HG03354 (cell line): ENCODE results near the gene NFAT5.
"Not testable (repeated sequence)": the region's sequence is repeated elsewhere in the genome, so short reads cannot be mapped to it uniquely, and the experiment has no call there.

Experiments used
- ATAC-seq: cut with Tn5 transposase; IDR thresholded peaks from one replicate; pipeline ENCODE4 v1.9.1; 2021; ENCODE audit warnings: mild to moderate bottlenecking; ENCODE audit not compliant: unreplicated experiment, poor library complexity, severe bottlenecking

Gene NFAT5

DNA sequence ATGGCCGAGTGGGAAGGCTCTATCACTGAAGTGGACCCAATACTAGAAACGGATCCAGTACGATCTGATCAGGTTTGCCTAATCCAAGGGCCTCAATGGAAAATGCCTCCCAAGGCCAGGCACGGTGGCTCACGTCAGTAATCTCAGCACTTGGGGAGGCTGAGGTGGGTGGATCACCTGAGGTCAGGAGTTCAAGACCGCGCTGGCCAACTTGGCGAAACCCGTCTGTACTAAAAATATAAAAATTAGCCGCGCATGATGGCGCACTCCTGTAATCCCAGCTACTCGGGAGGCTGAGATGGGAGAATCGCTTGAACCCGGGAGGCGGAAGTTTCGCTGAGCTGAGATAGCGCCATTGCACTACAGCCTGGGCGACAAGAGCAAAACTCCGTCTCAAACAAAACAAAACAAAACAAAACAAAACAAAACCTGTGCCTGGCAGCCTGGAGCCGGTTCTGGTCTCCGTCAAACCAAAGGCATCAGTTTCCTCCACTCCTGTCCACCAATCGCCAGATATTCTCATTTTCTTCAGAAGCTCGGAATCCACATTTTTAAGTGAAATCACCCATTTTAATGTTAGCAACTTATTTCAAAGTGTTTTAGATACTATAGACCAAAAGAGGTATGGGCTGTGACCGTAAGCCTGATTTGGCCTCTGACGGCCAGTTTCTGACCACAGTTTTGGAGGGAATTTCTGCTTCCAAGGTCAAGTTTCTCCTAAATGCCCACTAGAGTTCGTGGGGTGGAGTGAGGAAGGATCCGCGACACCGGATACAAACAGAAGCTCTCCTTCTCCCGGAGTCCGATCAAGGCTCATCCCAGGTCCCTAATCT lies 159.9 kb downstream of the NFAT5 start:
- no peak for ATAC-seq

DNA sequence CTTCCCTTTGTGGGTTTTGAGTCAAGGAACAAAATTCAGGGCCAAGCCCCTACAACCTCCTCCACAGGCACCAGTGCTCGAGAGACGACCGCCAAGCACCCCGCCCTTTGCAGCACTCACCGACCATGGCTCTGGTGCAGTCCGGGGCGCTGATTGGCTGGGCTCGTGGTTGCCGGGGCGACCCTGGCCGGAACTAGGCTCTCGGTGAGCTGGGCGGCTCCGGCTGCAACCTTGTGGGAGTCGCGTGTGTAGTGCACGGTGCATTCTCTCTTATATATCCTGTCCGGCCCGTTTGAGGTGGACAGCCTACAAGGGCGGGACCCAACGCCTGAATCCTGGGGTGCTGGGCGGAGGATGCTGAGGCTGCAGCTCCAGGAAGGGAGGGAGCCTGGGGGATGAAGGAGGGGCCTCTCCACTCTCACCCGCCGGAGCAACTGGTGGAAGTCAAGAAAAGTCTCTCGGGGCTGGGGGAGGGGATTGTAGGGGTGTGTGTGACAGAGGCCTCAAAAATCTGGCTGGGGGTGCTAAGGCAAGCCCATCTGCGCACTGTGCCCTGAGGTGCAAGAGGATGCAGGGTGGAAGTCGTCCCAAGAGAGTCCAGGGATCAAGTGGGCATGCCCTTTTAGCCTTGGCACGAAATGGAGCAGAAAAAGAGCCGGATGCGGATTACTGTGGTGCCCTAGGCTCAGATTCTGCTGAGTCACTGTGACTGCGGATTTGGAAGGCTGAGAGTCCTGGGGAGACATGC lies 160.7 kb downstream of the NFAT5 start, which contains the start of gene NQO1:
NQO1 (minus strand) TSS at position 248 of the 748 bp plus-strand sequence; CDS start at position 127, 121 bp downstream.
- peak; percentile 98 for ATAC-seq

DNA sequence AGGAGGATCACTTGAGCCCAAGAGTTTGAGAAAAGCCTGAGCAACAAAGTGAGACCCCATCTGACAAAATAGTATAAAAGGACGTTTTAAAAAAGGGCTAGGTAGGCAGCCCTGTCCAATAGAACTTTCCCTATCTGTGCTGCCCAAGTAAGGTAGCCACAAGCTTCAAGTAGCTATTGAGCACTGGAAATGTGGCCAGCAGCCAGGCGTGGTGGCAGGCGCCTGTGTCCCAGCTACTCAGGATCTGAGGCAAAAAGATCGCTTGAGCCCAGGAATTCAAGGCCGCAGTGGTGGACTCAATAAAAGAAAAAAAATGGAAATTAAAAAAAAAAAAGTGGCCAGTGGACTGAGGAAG lies 162.1 kb downstream of the NFAT5 start:
- ATAC-seq, result no peak

DNA sequence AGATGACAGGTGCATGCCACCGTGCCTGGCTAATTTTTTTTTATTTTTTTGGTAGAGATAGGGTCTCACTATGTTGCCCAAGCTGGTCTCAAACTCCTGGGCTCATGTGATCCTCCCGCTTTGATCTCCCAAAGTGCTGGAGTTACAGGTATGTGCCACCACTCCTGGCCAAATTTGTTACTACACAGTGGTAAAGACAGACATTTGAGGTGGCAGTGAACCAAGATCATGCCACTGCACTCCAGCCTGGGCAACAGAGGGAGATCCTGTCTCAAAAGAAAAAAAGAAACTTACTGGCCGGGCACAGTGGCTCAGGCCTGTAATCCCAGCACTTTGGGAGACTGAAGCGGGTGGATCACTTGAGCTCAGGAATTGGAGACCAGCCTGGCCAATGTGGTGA lies 163.3 kb downstream of the NFAT5 start:
- not testable (repeated sequence) for ATAC-seq

DNA sequence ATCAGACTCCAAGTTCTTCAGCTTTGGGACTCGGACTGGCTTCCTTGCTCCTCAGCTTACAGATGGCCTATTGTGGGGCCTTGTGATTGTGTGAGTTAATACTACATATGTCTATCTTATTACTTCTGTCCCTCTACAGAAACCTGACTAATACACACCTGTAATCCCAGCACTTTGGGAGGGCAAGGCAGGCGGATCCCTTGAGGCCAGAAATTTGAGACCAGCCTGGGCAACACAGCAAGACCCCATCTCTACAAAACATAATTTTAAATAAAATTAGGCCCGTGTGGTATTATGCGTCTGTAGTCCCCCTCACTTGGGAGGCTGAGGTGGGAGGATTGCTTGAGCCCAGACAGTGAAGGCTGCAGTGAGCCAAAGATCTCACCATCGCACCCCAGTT lies 165.5 kb downstream of the NFAT5 start:
- ATAC-seq, result not testable (repeated sequence)

DNA sequence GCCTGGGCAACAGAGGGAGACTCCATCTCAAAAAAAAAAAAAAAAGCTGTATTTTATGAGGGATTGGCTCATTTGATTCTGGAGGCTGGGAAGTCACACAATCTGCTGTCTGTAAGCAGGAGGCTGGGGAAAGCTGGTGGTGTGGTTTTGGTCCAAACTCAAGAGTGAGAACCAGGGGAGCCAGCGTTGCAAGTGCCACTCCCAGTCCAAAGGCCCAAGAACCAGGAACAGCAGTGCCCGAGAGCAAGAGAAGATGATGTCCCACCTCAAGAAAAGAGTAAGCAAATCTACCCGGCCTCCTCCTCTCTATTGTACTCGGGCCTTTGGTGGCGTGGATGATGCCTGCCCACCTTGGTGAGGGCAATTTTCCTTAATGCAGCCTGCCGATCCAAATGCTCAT lies 166.3 kb downstream of the NFAT5 start:
- no peak for ATAC-seq

DNA sequence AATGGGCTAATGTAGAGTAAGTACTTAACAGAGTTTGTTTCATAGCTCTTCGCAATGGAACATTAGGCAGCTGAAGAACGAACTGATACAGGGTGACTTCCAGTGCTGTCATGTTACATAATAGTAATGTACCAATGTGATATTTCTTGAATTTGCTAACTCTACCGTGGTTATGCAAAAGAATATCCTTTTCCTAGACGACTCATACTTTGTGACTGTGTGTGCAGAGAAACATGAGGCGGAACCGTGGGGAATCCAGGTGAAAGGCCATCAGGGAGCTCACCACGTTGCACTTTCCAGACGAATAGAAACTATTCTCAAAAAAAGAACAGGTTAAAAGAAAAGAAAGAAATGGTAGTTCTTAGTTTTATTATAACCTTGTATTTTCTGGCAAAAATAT lies 175.8 kb downstream of the NFAT5 start:
- ATAC-seq, result no peak

DNA sequence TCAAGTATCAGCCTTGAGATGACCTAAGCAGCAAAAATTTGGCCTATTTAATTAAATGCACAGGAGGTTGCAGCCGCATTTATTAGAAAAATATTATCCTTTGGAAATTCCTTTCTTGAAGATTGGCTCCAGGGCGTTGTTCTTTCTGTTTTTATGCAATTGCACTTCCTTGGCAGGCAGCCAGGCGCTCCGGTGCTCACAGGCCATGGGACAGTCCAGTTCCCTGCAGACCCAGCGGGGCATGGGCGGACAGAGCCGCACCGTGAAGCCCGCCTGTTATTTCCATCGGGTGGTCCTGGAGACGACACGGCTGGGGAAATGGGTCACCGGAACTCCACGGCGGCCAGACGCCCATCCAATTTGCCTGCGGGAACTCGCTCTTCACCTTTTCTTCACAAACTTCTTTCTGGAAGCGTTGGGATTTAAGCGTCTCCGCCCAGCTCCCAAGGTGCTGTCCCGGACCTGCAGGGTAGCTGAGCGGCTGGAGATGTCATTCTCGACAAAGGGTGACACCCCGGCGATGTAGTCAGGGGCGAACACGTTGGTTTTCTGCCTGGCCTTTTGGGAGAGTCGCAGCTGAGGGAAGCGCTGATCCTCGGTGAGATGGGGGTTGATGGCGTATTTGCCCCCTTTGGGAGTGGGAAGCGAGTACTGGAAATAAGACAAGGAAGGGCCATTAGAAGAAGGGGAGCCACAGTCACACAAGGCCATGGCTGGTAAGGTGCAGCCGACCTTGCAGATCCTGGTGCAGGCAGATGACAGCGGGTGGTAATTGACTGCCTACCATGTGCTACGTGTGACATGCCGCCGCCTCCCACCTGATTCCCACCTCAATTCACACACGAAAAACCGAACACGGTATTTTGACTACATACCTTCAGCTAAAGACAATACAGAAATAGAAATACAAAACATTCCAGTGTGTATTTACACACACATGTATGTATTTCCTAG lies 176.5 kb downstream of the NFAT5 start:
- no peak for ATAC-seq

DNA sequence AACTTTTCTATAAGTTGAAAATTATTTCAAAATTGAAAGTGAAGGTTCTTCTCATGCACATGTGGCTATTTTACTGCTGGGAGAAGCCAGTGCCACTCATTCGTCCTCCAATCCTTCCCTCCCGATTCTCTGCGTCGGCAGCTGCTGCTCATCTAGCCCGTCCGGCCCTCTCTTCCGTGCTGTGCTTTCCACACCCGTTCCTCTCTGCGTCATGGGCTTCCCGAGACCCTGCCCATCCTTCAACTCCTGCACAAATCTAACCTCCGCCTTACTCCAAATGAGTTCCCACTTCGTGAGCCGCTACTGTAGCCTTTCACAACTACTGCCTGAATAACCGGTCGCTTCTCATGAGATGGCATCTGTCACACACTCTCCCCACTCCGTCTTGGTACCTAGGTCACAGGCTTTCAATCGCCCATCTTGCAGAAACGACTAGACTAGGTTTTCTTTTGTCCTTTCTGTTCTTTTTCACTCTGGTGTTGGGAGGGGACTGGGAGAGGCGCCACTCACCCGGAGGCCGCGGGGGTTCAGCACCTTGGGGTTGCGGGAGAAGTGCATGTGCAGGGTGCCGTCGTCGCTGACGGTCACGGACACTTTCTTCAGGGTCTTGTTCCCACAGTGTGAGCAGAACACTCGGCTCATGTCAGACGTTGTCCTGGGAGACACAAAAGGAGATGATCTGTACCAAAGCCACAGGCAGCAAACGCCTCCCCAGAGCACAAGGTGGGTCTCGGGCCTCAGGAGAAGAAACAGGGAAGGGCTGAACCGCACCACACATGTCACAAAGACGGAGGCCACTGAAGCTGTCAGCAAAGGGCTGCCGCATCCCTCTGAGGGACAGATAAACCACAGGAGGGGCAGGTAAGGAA lies 178.8 kb downstream of the NFAT5 start:
- no peak for ATAC-seq

DNA sequence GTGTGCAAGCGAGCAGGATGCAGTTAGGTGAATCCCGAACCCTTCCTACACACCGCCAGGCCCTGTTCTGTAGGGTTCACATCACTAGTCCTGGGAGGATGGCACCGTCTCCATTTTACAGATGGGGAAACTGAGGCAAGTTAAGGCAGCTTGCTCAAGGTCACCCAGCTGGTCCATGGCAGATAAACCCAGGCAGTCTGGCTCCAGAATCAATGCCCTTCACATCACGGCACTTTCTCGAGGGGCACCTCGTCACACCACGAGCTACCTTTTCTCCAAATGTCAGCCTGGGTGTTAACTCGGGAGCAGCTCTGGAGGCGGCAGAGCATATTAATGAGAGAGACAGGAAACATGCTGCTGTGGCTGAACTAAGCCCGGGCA lies 179.5 kb downstream of the NFAT5 start:
- no peak for ATAC-seq

DNA sequence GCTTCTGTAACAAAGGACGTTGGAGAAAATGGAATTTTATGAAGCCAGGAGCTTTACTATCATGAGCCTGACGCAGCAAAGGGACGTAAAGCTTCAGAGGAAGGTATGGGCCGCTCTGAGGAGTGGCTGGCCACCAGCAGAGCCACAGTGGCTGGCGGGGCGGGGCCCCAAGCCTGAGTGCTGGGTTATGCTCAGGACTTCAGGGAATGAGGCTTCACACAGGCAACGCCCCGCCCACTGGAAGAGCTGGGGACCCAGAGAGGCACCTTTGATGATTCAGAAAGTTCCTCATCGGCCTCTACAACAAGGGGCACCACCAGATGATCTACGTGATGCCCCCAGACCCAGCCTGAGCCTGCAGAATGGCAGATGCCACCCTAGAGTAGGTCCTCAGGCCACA lies 180.2 kb downstream of the NFAT5 start:
- no peak for ATAC-seq

DNA sequence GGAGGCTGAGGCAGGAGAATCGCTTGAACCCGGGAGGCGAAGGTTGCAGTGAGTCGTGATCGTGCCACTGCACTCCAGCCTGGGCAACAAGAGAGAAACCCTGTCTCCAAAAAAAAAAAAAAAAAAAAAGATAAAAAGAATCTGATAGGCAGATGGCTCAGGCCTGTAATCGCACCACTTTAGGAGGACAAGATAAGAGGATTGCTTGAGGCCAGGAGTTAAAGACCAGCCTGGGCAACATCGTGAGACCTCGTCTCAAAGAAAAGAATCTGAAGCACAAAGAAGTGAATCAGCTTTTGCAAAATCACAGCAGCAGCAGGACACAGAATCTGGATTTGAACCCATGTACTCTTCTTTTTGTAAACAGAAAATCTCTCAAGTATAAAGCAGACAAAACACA lies 181.3 kb downstream of the NFAT5 start:
- ATAC-seq, result no peak

DNA sequence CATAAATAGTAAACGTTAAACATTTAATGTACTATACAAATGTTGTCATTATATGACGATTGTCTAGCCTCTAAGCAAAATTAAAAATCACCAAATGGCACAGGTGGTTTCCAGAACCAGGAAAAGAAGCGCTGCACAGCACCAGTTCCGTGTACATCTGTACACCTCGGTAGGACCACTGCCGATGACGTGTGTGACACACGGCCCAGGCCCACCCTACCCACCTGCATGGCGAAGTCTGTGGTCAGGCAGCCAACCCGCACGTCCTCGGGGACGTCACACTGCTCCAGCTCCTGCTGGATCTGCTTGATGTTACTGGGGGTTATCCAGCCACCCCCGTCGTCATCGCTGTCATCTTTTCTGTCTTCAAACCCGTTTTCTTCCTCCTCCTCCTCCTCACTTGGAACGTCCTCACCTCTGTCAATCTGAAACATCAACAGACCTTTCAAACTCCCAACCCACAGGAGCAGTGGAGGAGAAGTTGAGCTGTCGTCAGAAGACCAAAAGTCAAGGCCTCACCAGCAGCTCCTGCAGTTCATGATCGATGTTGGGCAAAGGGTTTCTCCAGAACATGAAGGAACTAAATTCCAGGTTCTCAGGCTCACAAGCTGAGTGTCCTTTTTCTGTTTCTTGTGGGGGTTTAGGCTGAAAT lies 183.1 kb downstream of the NFAT5 start:
- ATAC-seq, result no peak

DNA sequence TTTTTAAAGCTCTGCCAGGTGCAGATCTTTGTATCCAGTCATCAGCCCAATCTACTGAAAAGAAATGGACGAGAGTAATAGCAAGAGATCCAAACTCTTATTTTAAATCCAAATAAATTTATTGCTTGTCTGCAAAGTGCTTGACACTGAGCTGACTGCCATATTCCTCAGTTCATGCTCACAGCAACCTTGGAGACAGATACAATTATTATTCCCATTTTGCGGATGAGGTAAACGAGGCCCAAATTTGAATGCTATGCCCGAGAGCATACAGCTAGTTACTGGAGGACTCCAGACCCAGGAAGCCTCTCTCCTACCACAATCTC lies 188.3 kb downstream of the NFAT5 start:
- no peak for ATAC-seq
